HG03196 (cell line): Measurements from ENCODE around the gene USP20.

ENCODE experiments used
- ATAC-seq: cut with Tn5 transposase; IDR thresholded peaks from one replicate; pipeline ENCODE4 v1.9.1; 2021; ENCODE audit not compliant: unreplicated experiment

Gene USP20

GRCh38 chr9:129853614-129854013 lies 18.4 kb downstream of the USP20 start:
- no peak for ATAC-seq

- ATAC-seq, result no peak
These were observed 19.4 kb downstream of the USP20 start for GRCh38 chr9:129854588-129855110.

GRCh38 chr9:129857207-129857606 lies 21.9 kb downstream of the USP20 start:
- no peak for ATAC-seq

- no peak for ATAC-seq
These were observed 23.1 kb downstream of the USP20 start for GRCh38 chr9:129858167-129858962.

- no peak for ATAC-seq
These were observed 25.6 kb downstream of the USP20 start for GRCh38 chr9:129860653-129861446.

- ATAC-seq, result no peak
These were observed 26.2 kb downstream of the USP20 start for GRCh38 chr9:129861447-129861827.

- no peak for ATAC-seq
These were observed 27.9 kb downstream of the USP20 start for GRCh38 chr9:129863059-129863690.

- ATAC-seq, result no peak
These were observed 29.9 kb downstream of the USP20 start for GRCh38 chr9:129864991-129865647.

GRCh38 chr9:129865668-129866320 lies 30.5 kb downstream of the USP20 start:
- no peak for ATAC-seq

- no peak for ATAC-seq
These were observed 31.3 kb downstream of the USP20 start for GRCh38 chr9:129866394-129867135.

GRCh38 chr9:129867136-129868022 lies 32.1 kb downstream of the USP20 start:
- no peak for ATAC-seq

GRCh38 chr9:129868023-129868871 lies 33.0 kb downstream of the USP20 start:
- ATAC-seq, result no peak

GRCh38 chr9:129868872-129869486 lies 33.7 kb downstream of the USP20 start:
- no peak for ATAC-seq

GRCh38 chr9:129869585-129870501 lies 34.6 kb downstream of the USP20 start:
- no peak for ATAC-seq

GRCh38 chr9:129871046-129871445 lies 35.8 kb downstream of the USP20 start:
- no peak for ATAC-seq

GRCh38 chr9:129873563-129874190 lies 38.4 kb downstream of the USP20 start:
- no peak for ATAC-seq
